SU-DHL-6 (cell line): ENCODE data around the gene ZMYND15.

Experiments
- H2AFZ ChIP-seq: fragments of 200-600 bp; sonication (generic); 2 replicates; pipeline ENCODE4 v1.6.1; 2014; ENCODE audit warnings: low read depth, mild to moderate bottlenecking, moderate library complexity, mixed read lengths, antibody characterized with exemption, low read length; ENCODE audit not compliant: severe bottlenecking
- H3F3A ChIP-seq: fragments of 200-600 bp; shearing (Covaris generic); 2 replicates; pipeline ENCODE4 v1.6.0; 2016; ENCODE audit warnings: antibody characterized with exemption, mild to moderate bottlenecking; ENCODE audit not compliant: insufficient read depth
- H3K27ac ChIP-seq: fragments of 200-600 bp; sonication (generic); 2 replicates; pipeline ENCODE4 v1.5.1; 2016; ENCODE audit warnings: low read depth, mild to moderate bottlenecking, low read length, moderate library complexity, mixed read lengths
- H3K27me3 ChIP-seq: fragments of 200-600 bp; sonication (generic), shearing (Covaris generic); 2 replicates; pipeline ENCODE4 v1.6.0; 2014; ENCODE audit warnings: mild to moderate bottlenecking, low read length
- H3K36me3 ChIP-seq: fragments of 200-600 bp; sonication (generic); 2 replicates; pipeline ENCODE4 v1.6.1; 2014; ENCODE audit warnings: mild to moderate bottlenecking, low read length, mixed read lengths
- H3K4me2 ChIP-seq: fragments of 300-600, 200-600 bp; shearing (Covaris generic), sonication (generic); 2 replicates; pipeline ENCODE4 v1.6.0; 2014; ENCODE audit warnings: low read length, low read depth, mild to moderate bottlenecking; ENCODE audit not compliant: poor library complexity, severe bottlenecking
- H3K4me3 ChIP-seq: fragments of 200-600 bp; sonication (generic); 2 replicates; pipeline ENCODE4 v1.5.1; 2014; ENCODE audit warnings: antibody characterized with exemption, low read length, mild to moderate bottlenecking, mixed read lengths; ENCODE audit not compliant: insufficient read depth, poor library complexity, severe bottlenecking
- H3K79me2 ChIP-seq: fragments of 200-600 bp; sonication (generic); 2 replicates; pipeline ENCODE4 v1.6.1; 2014; ENCODE audit warnings: mild to moderate bottlenecking, low read length, moderate library complexity; ENCODE audit not compliant: insufficient read depth
- H3K9ac ChIP-seq: fragments of 200-600 bp; sonication (generic); 2 replicates; pipeline ENCODE4 v1.7.0; 2014; ENCODE audit warnings: mild to moderate bottlenecking, low read length
- H3K9me2 ChIP-seq: fragments of 200-600 bp; sonication (generic); replicated peaks from 2 replicates; pipeline ENCODE4 v1.6.1; 2014; ENCODE audit warnings: low read length; ENCODE audit not compliant: insufficient read depth
- H3K9me3 ChIP-seq: fragments of 200-600 bp; sonication (generic); 2 replicates; pipeline ENCODE4 v1.6.1; 2014; ENCODE audit warnings: low read length, mixed read lengths; ENCODE audit not compliant: insufficient read depth
- H4K20me1 ChIP-seq: fragments of 200-600 bp; sonication (generic); 2 replicates; pipeline ENCODE4 v1.6.1; 2014; ENCODE audit warnings: low read depth, mild to moderate bottlenecking, antibody characterized with exemption, low read length, moderate library complexity, mixed read lengths
- CTCF ChIP-seq: fragments of 200-600 bp; sonication (generic); IDR thresholded peaks from one replicate; pipeline ENCODE4 v1.5.1; 2017; ENCODE audit warnings: antibody characterized with exemption, mild to moderate bottlenecking, low read length, moderate library complexity; ENCODE audit not compliant: insufficient read depth, poor library complexity, severe bottlenecking
- EZH2phosphoT487 ChIP-seq: fragments of 200-600 bp; sonication (generic), shearing (Covaris generic); conservative IDR thresholded peaks from 2 replicates; pipeline ENCODE4 v1.6.1; 2018; ENCODE audit warnings: mild to moderate bottlenecking, antibody characterized with exemption, low read length, moderate library complexity, mixed read lengths

The ZMYND15 gene

DNA sequence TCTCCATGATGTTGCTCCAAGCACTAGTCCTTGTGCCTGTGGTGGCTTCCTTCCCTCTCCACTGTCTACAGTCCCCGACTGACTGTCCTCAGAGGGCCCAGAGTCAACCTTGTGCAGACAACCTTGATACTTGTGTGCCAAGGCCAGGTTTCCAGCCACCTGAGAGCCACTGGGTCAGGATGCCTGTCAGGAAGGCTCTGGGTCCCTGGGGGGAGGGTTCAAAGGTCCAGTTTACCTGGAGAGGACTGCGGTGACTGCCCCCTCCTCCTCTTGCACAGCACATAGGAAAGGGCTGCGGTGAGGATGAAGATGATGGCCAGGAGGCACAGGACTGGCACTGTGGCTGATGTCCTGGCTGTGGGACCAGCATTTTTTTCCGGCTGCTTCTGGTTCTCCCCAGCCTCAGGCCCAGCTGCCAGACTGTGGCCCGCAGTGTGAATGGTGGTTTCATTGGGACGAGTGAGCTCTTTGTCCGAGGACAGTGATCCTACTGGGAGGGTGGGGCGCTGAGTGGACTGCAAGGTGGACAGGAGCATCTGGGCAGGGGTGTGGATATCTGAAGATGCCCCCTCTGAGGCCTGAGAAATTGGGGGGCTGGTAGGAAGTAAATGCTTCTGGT is 4.7 kb upstream of the ZMYND15 start:
- Histone ChIP-seq H3K27me3 (no peaks in the 10 kb centered on the region), H3K36me3 (no peaks in the 10 kb centered on the region)

GRCh38 chr17:4735876-4736651 is 3.6 kb upstream of the ZMYND15 start:
- H4K20me1 ChIP-seq: no peaks in the 10 kb centered on the region
- TF ChIP-seq CTCF (no peak), EZH2phosphoT487 (no peak)
- H3K9ac ChIP-seq: no peak overlapping the region
- no peak overlapping the region for H2AFZ ChIP-seq
- H3K36me3 ChIP-seq: no peaks in the 10 kb centered on the region
- H3K4me2 ChIP-seq: no peak overlapping the region
- no peaks in the 10 kb centered on the region for H3F3A ChIP-seq
- no peaks in the 10 kb centered on the region for H3K9me3 ChIP-seq
- no peaks in the 10 kb centered on the region for H3K79me2 ChIP-seq
- no peak overlapping the region for H3K4me3 ChIP-seq
- no peaks in the 10 kb centered on the region for H3K9me2 ChIP-seq
- H3K27ac ChIP-seq: no peak overlapping the region
- H3K27me3 ChIP-seq: no peaks in the 10 kb centered on the region

More for the DNA sequence above, 4.7 kb upstream of the ZMYND15 start:
- no peaks in the 10 kb centered on the region for H3K9me2 ChIP-seq
- H3K9ac ChIP-seq: no peak overlapping the region
- no peak for TF ChIP-seq EZH2phosphoT487
- no peak for TF ChIP-seq CTCF
- no peaks in the 10 kb centered on the region for H3K9me3 ChIP-seq
- H3K4me3 ChIP-seq: no peak overlapping the region
- no peak overlapping the region for H2AFZ ChIP-seq
- no peaks in the 10 kb centered on the region for H3F3A ChIP-seq
- no peaks in the 10 kb centered on the region for H4K20me1 ChIP-seq
- no peak overlapping the region for H3K4me2 ChIP-seq
- no peak overlapping the region for H3K27ac ChIP-seq
- H3K79me2 ChIP-seq: no peaks in the 10 kb centered on the region

DNA sequence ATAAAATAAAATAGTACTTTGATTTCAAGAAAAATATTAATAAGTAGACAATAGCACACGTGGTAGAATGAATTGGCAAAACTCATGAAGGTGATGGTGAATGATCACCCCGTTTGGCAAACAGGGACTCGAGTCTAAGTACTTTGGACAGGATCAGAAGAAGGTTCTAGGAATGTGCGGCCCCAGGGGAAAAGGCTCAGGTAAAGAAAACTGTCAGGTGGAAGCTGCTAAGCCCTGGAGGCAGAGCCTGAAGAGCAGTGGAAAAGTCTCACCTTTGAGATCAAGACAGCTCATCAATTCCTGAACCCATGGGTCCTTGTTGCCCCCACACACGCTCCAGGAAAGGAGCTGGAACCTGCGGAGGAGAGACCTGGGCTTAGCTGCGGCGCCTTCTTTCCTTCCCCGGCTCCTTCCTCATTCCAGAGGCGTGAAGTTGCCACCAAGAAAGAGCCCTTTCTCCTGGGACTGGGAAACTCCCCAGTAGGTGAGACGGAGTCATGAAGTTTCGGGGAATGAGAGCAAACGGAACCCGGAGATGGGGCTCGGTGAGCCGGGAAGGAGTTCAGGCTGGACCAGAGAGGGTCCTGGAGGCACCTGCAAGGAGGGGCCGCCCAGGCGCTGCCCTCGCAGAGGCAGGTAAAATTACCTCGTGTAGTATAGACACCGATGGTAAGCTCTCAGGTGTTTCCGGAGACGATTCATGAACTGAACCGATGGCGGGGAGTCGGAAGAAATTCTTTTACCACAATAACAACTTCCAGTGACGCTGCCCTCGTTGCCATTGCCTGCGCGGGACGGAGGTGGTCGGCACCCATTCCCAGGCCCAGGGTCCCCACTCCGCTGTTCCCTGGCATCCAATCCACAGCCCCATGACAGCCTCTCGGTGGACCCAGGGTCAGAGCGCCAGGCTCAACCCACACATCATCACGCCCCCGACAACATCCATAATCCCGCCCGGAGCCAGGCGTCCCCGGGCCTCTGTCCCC is 1.2 kb upstream of the ZMYND15 start:
- Histone ChIP-seq H4K20me1 (no peaks in the 10 kb centered on the region), H3K4me2 (peak overlapping the region; percentile 65), H3K9ac (no peak overlapping the region), H3K4me3 (no peak overlapping the region), H3K9me2 (no peaks in the 10 kb centered on the region), H3K27ac (no peak overlapping the region), H3K36me3 (no peaks in the 10 kb centered on the region), H3K27me3 (no peaks in the 10 kb centered on the region), H3F3A (no peaks in the 10 kb centered on the region), H2AFZ (no peak overlapping the region), H3K9me3 (no peaks in the 10 kb centered on the region), H3K79me2 (no peaks in the 10 kb centered on the region)
- no peak for TF ChIP-seq EZH2phosphoT487
- no peak for TF ChIP-seq CTCF
